HFFc6 (cell line): Measurements from ENCODE around the gene NEDD4. TPM values are rescaled to one million over a fixed set of nuclear protein-coding genes. Genes with fewer than 3 reads are reported as not detected.
A peak's percentile ranks its signal among the peaks of the same experiment; 100 is the strongest.

ENCODE experiments used
- DNase-seq: peaks from one replicate; pipeline ENCODE4 v3.0.0-alpha.2; 2018
- H3K27ac Mint-ChIP-seq: 2 replicates; pipeline ENCODE4 v1.8.0; 2020; ENCODE audit warnings: mild to moderate bottlenecking, mixed read lengths
- H3K27me3 Mint-ChIP-seq: 2 replicates; pipeline ENCODE4 v1.8.0; 2021; ENCODE audit warnings: mild to moderate bottlenecking, moderate library complexity, mixed read lengths; ENCODE audit not compliant: insufficient read depth
- H3K36me3 Mint-ChIP-seq: 2 replicates; pipeline ENCODE4 v1.8.0; 2021; ENCODE audit warnings: low read depth, mixed read lengths
- H3K4me1 Mint-ChIP-seq: 2 replicates; pipeline ENCODE4 v1.8.0; 2020; ENCODE audit warnings: low read depth, mixed read lengths
- H3K4me3 Mint-ChIP-seq: 2 replicates; pipeline ENCODE4 v1.8.0; 2020; ENCODE audit warnings: mild to moderate bottlenecking, moderate library complexity, mixed read lengths
- H3K9me3 Mint-ChIP-seq: 2 replicates; pipeline ENCODE4 v1.8.0; 2020; ENCODE audit warnings: mild to moderate bottlenecking, mixed read lengths
- total RNA-seq, 6 experiments: library from RNA; stranded (reverse); fragmentation: NEBNext Ultra II Directional; extraction: Animal tissue kit (Norgen Biotek cat#: 25700); gene quantifications; 2 replicates in 1 of 6; 3 replicates in 5 of 6; pipeline ENCODE4 v1.2.3, GENCODE V29; 2021
- TF ChIP-seq, protein P1 (sequence below): fragments of 200-600 bp; sonication (generic); IDR thresholded peaks from 2 replicates; pipeline ENCODE4 v1.5.0; 2021; ENCODE audit warnings: antibody characterized with exemption, mild to moderate bottlenecking

Gene NEDD4
- total RNA-seq, 6 experiments from 2014 or later: 27.0 to 37.7 (median 34.0) TPM

DNA sequence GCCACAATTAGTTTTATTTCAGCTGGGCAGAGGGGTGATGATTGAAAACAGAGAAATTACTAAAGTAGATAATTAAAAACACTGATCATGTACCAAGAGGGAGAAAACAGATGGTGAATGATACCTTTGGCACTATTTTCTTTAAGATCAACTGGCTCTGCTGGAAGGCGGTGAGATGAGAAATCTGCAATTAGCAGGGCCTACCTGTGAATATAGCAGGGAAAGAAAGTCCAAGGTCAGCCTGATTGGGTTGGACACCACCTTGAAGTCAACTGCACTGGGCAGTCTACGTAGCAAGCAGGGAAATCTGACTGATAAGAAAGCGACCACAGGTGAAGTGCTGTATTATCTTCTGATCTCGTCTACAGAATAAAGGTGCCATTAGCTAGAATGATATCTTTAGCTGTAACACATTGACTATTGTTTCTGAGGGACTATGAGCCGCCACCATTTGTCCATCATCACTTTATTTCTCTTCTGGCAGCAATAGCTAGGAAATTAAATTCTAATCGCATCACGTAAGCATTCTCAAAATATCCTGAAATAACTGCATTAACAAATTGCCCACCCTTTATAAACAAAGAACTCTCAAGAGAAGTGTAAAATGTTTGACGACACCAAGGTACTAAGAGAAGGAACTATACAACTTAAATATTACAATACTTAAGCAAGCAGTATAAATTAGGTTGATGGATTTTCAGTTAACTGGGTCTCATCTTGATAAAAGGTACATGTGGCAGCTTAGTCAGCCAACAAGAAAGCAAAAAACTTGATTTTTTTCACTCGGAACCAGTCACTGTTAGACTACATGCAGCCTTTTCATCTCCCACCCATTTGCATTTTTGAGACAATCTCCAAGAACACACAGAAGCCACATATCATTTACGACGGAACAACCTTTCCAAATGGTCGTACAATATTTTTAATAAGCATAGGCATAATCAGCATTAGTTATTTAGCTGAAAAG is 1.3 kb downstream of the NEDD4 start:
- no peaks in the 10 kb centered on the region for H3K9me3 Mint-ChIP-seq
- peaks cover 12% of the 10 kb centered on the region for H3K36me3 Mint-ChIP-seq
- DNase-seq: no peak
- peaks cover 34% of the 10 kb centered on the region for H3K4me1 Mint-ChIP-seq
- TF ChIP-seq, protein P1, sequence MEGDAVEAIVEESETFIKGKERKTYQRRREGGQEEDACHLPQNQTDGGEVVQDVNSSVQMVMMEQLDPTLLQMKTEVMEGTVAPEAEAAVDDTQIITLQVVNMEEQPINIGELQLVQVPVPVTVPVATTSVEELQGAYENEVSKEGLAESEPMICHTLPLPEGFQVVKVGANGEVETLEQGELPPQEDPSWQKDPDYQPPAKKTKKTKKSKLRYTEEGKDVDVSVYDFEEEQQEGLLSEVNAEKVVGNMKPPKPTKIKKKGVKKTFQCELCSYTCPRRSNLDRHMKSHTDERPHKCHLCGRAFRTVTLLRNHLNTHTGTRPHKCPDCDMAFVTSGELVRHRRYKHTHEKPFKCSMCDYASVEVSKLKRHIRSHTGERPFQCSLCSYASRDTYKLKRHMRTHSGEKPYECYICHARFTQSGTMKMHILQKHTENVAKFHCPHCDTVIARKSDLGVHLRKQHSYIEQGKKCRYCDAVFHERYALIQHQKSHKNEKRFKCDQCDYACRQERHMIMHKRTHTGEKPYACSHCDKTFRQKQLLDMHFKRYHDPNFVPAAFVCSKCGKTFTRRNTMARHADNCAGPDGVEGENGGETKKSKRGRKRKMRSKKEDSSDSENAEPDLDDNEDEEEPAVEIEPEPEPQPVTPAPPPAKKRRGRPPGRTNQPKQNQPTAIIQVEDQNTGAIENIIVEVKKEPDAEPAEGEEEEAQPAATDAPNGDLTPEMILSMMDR: no peak
- peaks cover 2% of the 10 kb centered on the region; the same call in 1 of the 2 replicates for H3K27me3 Mint-ChIP-seq
- H3K4me3 Mint-ChIP-seq: peak overlapping the region; percentile 97
- peak overlapping the region; percentile 89 for H3K27ac Mint-ChIP-seq

DNA sequence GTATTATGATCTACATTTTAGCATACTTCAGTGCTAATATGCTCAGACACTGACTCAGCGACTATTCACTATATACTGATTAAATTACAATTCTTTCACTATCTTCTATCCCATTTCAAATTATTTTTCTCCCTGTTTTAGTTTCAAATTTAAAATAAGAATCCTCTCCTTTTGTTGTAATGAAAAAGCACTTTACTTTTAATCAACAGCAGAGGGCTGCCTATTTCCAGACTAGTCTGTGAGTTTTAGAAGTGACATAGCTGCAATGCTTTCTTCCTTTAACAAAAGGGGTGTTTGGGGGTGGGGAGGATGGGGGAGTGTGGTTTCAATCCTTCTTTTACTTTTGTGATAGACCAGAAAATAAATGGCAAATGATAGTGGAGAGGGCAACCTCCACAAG is 2.4 kb downstream of the NEDD4 start:
- H3K9me3 Mint-ChIP-seq: no peaks in the 10 kb centered on the region
- peaks cover 17% of the 10 kb centered on the region for H3K36me3 Mint-ChIP-seq
- no peaks in the 10 kb centered on the region for H3K27me3 Mint-ChIP-seq
- H3K4me3 Mint-ChIP-seq: peak overlapping the region; percentile 97; the same call in 1 of the 2 replicates
- peaks cover 34% of the 10 kb centered on the region for H3K4me1 Mint-ChIP-seq
- H3K27ac Mint-ChIP-seq: peak overlapping the region; percentile 45
- DNase-seq: no peak
- TF ChIP-seq, protein P1: no peak

DNA sequence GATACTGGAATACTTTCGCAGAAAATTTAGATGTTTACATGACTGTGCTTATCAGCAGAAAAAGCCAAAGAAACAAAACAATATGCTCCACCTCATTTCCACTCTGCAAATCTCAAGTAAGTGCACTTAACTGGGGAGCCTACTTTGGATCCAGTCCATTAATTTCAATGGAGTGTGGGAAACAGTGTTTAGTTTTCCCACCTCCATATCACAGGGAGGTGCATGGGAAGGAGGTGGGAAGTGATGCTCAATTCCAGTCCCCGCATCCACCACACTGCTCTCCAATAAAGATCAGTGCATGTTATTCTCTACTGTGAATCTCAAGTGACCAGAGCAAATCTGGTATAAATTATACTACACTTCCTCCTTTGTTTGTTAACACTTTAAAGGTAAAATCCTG is 2.9 kb downstream of the NEDD4 start:
- DNase-seq: no peak
- Mint-ChIP-seq H3K27me3 (no peaks in the 10 kb centered on the region), H3K4me1 (peaks cover 34% of the 10 kb centered on the region), H3K9me3 (no peaks in the 10 kb centered on the region), H3K4me3 (no peak overlapping the region), H3K36me3 (peaks cover 20% of the 10 kb centered on the region), H3K27ac (no peak overlapping the region)
- TF ChIP-seq, protein P1: no peak

DNA sequence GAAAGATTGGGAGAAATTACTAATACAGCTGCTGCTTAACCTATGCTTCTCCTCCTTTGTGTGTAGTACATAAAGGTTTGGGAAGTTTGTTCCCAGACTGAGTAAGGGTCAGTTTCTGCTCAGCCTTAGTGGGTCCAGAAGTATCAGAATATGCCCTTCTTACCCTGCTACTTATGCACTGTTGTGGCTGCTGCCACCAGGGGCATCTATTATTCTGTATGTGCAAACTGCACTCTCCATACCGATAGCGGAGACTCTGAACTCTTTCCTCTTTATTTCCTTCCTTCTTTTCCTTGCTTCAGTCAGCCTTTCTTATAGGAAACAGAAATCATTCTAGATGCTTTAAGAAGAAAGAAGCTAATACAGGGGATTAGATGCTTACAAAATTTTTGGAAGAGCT is 4.0 kb downstream of the NEDD4 start:
- Mint-ChIP-seq H3K4me1 (peaks cover 42% of the 10 kb centered on the region), H3K36me3 (peaks cover 20% of the 10 kb centered on the region), H3K4me3 (no peak overlapping the region), H3K27me3 (peaks cover 3% of the 10 kb centered on the region; the same call in 1 of the 2 replicates), H3K27ac (no peak overlapping the region), H3K9me3 (no peaks in the 10 kb centered on the region)
- TF ChIP-seq, protein P1: peak; percentile 25; the same call in 1 of the 2 replicates
- DNase-seq: no peak

- Mint-ChIP-seq H3K9me3 (no peaks in the 10 kb centered on the region), H3K4me1 (peaks cover 39% of the 10 kb centered on the region), H3K36me3 (peaks cover 19% of the 10 kb centered on the region), H3K4me3 (no peak overlapping the region), H3K27me3 (peaks cover 3% of the 10 kb centered on the region; the same call in 1 of the 2 replicates), H3K27ac (no peak overlapping the region)
- TF ChIP-seq, protein P1: no peak
- no peak for DNase-seq
These were observed 11.7 kb downstream of the NEDD4 start for GRCh38 chr15:55981582-55982249.
